Measurements from ENCODE around the gene TMEM151B.

TMEM151B gene

DNA sequence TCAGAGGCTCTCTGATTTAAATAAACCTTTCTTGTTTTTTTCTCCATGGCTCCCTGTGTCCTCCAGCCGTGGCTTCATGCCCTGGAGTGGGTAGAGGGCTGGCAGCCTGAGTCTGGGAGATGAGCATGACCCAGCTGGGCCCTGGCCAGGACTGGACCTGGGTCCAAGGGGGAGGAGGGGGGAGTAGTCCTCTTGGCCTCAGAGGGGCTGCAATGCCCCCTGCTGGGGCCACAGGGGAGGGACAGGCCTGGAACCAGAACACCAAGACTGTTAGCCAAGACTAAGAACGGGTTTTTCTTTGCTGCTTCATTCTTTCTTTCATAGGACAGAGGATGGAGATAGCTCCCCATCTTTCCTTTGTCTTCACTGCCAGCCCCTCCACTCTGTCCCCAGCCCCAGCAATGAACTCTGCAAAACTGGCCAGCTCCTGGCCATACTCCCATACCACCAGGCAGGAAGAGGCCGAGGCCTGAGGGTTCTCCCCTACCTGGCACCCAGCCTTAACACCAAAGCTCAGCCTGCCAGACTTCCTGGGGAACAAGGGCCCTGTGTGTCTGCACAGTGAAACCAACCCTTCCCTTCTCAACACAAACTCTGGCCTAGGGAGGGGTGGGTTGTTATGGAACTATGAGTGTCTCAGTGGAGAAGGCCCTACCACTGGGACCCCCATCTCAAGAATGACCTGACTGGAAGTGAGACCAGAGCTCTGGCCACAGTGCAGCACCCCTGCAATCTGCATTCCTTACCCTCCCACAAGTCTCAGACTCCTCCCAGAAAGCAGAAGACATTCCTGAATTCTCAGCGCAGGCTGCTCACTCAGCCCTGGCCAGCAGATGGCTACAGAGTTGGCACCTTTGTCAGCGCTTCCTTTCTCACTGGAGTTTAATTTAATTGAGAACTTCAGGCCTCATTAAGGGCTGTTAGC is 35.9 kb upstream of the TMEM151B start:
- TF ChIP-seq, protein P1, sequence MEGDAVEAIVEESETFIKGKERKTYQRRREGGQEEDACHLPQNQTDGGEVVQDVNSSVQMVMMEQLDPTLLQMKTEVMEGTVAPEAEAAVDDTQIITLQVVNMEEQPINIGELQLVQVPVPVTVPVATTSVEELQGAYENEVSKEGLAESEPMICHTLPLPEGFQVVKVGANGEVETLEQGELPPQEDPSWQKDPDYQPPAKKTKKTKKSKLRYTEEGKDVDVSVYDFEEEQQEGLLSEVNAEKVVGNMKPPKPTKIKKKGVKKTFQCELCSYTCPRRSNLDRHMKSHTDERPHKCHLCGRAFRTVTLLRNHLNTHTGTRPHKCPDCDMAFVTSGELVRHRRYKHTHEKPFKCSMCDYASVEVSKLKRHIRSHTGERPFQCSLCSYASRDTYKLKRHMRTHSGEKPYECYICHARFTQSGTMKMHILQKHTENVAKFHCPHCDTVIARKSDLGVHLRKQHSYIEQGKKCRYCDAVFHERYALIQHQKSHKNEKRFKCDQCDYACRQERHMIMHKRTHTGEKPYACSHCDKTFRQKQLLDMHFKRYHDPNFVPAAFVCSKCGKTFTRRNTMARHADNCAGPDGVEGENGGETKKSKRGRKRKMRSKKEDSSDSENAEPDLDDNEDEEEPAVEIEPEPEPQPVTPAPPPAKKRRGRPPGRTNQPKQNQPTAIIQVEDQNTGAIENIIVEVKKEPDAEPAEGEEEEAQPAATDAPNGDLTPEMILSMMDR (conservative IDR thresholded peaks at IDR 0.05; ENCODE audit: low read length), result peak; percentile 87
- peak; percentile 87 for DNase-seq (ENCODE audit: low read depth)
- H3K4me3 ChIP-seq (ENCODE audit: low read length), result no peak overlapping the region

DNA sequence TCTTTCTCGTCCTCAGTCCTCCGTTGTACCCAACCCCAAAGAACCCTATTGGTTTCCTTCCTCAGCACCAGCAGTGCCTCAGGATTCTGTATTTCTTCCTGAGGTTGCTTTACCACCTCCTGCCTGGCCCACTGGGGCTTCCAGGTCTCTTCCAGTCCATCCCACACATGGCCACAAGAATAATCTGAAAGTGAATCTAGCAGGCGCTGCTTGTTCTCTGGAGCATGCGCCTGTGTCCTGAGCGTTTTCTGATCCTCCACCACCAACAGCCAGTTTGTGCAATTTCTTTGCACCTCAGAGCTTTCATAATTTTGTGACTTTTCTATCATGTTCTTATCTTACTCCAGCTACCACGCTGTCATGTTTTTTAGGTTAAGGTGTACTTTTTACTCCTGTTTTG is 35.0 kb upstream of the TMEM151B start:
- H3K4me3 ChIP-seq (ENCODE audit: low read length), result no peak overlapping the region
- no peak for DNase-seq (ENCODE audit: low read depth)
- TF ChIP-seq, protein P1 (conservative IDR thresholded peaks at IDR 0.05; ENCODE audit: low read length), result no peak

DNA sequence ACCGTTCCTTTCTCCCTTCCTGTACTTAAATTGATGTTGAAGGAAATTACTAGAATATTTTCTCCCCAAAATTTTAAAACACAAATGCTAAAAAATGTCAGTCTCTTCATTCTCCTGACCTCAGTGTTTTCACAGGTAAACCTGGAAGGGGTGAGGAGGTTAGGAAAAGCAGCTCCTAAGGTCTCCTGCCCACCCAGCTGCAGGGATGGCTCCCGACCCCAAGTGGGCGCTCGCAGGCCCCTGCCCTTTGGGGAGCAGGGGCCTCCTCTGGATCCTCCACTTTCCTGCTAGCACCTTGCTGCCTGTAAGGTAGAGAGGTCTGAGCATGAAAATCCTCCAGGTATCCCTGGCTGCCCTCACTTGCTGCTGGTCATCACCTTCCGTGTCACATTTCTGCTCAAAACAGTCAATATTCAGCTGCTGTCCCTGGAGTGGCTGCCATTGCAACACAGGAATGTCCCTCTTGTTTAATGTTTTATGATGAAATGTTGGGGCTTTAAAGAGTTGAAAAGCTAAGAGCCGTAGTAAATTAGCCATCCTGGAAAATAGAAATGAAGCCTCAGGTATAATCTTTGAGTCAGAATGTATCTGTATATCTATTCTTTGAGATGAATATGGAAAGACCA is 34.2 kb upstream of the TMEM151B start:
- DNase-seq (ENCODE audit: low read depth), result no peak
- H3K4me3 ChIP-seq (ENCODE audit: low read length), result no peak overlapping the region
- TF ChIP-seq, protein P1 (conservative IDR thresholded peaks at IDR 0.05; ENCODE audit: low read length), result no peak

DNA sequence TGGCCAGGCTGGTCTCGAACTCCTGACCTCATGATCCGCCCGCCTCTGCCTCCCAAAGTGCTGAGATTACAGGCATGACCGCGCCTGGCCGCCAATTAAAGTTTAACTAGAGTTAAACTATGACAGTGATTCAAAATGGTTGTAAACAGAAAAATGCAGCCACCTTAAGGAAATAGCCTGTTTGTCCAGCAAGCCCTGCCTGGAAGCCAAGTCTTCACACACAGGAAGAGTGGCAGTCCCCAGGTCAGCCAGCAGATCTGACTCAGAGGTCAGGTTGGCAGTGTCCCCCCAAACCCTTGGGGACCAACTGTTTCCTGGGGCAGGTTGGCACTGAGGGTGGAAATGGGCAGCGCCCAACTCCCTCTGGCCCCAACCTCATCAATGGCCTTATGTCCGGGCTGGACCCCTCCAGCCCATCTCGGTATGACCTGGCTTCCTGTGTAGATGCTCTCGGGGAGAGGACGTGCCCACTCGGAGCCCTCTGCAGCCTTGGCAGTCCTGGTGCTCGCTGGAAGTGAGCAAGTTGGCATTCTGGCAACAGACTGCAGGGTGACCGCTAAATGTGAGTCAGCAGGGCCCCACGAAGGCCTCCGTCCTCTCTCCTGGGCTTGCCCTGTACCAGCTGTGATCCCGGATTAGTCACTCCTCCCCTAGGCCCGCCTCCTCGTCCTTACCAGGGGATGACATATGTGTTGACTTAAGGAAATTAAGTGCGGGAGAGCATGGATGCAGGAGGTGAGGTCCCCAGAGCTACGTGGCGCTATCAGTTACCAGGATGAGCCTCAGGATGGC is 33.0 kb upstream of the TMEM151B start:
- peak overlapping the region; percentile 76 for H3K4me3 ChIP-seq (ENCODE audit: low read length)
- peak; percentile 96 for DNase-seq (ENCODE audit: low read depth)
- TF ChIP-seq, protein P1 (conservative IDR thresholded peaks at IDR 0.05; ENCODE audit: low read length), result no peak

DNA sequence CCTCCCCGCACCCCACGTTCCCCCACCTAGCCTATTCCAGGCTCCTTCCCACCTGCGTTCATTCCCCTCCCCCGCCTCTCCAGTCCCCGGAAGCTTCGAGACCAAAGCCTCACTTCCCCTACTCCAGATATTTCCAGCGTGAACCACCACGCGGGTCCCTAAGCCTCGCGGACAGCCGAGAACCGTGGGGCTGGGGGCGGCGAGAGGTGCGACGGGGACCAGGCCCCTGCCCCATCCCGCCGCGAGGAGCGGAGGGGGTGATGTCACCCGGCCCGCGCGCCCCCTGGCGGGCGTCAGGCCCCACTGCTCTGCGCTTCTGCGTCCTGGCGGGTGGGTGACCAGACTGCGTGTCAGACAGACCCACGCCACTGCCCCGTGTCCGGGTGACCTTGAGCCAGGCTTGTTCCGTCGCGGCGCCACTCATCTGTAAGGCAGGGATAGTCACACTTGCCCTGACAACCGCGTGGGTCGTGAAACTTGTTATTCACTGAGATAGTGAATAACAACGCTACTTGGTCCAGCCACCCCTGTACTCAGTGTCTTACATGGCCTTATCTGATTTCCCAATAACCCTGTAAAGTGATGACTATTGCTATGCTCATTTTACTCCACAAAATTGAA is 32.3 kb upstream of the TMEM151B start:
- peak overlapping the region; percentile 76 for H3K4me3 ChIP-seq (ENCODE audit: low read length)
- DNase-seq (ENCODE audit: low read depth), result peak; percentile 56
- TF ChIP-seq, protein P1 (conservative IDR thresholded peaks at IDR 0.05; ENCODE audit: low read length), result peak; percentile 67

DNA sequence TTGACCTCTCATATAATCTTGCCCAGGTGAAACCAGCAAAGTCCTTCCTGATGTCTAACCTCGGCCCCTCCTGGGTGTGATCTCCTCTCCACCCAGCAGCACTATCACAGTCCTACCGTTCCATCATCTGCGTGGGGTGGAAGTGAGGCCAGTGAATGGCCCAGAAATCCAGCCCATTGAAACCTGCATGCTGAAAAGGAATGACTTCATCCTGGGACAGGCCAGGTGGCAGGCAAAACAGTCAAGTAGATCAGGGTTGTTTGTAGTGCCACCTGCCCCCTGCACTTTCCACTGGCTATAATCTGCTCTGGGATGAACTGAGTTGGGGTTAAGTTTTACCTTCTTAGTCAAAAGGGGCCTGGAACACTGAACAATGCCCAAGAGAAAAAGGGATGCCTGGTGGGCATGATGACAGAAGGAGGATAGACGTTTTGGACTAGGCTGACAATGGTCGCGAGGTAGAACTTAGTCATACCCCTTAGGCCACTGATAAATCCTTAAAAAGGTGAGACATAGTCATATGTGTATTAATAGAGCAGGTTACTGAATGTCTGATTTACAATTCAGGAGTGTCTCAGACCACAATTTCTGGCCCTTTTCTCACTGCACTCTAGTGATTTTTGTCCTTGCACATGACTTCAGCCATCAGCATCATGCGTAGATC is 31.4 kb upstream of the TMEM151B start:
- DNase-seq (ENCODE audit: low read depth), result no peak
- H3K4me3 ChIP-seq (ENCODE audit: low read length), result no peak overlapping the region
- TF ChIP-seq, protein P1 (conservative IDR thresholded peaks at IDR 0.05; ENCODE audit: low read length), result no peak
